Measurements from ENCODE around the gene PIP5K1B.

PIP5K1B gene

GRCh38 chr9:68755752-68756151 is 50.7 kb downstream of the PIP5K1B start:
- H3K27ac ChIP-seq: no peak overlapping the region
- TF ChIP-seq CTCF (conservative IDR thresholded peaks at IDR 0.05) (no peak), ZFX (IDR thresholded peaks at IDR 0.05) (no peak)

- no peak overlapping the region for H3K27ac ChIP-seq
- no peak for TF ChIP-seq CTCF (conservative IDR thresholded peaks at IDR 0.05)
These were observed 55.1 kb downstream of the PIP5K1B start for GRCh38 chr9:68759981-68760673.

- TF ChIP-seq ZFX (IDR thresholded peaks at IDR 0.05) (no peak), CTCF (conservative IDR thresholded peaks at IDR 0.05) (no peak)
These were observed 55.8 kb downstream of the PIP5K1B start for GRCh38 chr9:68760674-68761333.

GRCh38 chr9:68762570-68762969 is 57.5 kb downstream of the PIP5K1B start:
- H3K27ac ChIP-seq: no peak overlapping the region
- TF ChIP-seq ZFX (IDR thresholded peaks at IDR 0.05) (no peak), CTCF (conservative IDR thresholded peaks at IDR 0.05) (no peak)

More at GRCh38 chr9:68760674-68761333, 55.8 kb downstream of the PIP5K1B start:
- no peak overlapping the region for H3K27ac ChIP-seq

- TF ChIP-seq CTCF (conservative IDR thresholded peaks at IDR 0.05) (no peak), ZFX (IDR thresholded peaks at IDR 0.05) (no peak)
These were observed 58.1 kb downstream of the PIP5K1B start for GRCh38 chr9:68763104-68763503.

GRCh38 chr9:68768619-68769018 is 63.6 kb downstream of the PIP5K1B start:
- no peak overlapping the region for H3K27ac ChIP-seq
- TF ChIP-seq CTCF (conservative IDR thresholded peaks at IDR 0.05) (no peak), ZFX (IDR thresholded peaks at IDR 0.05) (no peak)

More at GRCh38 chr9:68763104-68763503, 58.1 kb downstream of the PIP5K1B start:
- no peak overlapping the region for H3K27ac ChIP-seq

GRCh38 chr9:68769852-68770251 is 64.8 kb downstream of the PIP5K1B start:
- TF ChIP-seq CTCF (conservative IDR thresholded peaks at IDR 0.05): no peak
- TF ChIP-seq ZFX (IDR thresholded peaks at IDR 0.05): no peak
- no peak overlapping the region for H3K27ac ChIP-seq

Measured in C4-2B (cell line).